Measurements from ENCODE around the gene TMEM121.

DNA sequence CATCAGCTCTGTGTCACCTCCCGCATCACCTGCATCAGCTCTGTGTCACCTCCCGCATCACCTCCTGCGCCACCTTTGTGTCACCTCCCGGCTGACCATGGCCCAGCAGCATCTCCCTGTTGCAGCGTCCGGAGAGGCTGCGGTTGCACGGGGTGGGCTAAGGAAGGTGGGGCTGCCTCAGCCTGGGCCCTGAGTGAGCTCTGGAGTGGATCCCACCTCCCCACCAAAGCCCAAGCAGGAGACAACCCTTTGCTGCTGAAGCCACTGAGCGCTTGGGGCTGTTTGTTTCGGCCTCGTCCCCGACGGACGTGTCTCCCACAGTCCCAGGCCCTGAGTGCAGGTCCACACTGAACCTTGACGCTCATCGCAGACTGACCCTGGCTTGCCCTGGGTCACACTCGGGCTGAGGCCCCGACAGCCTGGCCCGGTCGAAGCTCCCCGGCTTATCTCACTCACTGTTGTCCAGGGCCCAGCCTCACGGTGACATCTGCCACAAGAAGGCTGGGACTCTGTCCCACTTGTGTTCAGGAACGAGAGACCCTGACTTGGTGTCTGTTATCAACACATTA is 12.2 kb downstream of the TMEM121 start:
- no peak for TF ChIP-seq POLR2AphosphoS5 (IDR thresholded peaks at IDR 0.05)
- TF ChIP-seq, protein P1, sequence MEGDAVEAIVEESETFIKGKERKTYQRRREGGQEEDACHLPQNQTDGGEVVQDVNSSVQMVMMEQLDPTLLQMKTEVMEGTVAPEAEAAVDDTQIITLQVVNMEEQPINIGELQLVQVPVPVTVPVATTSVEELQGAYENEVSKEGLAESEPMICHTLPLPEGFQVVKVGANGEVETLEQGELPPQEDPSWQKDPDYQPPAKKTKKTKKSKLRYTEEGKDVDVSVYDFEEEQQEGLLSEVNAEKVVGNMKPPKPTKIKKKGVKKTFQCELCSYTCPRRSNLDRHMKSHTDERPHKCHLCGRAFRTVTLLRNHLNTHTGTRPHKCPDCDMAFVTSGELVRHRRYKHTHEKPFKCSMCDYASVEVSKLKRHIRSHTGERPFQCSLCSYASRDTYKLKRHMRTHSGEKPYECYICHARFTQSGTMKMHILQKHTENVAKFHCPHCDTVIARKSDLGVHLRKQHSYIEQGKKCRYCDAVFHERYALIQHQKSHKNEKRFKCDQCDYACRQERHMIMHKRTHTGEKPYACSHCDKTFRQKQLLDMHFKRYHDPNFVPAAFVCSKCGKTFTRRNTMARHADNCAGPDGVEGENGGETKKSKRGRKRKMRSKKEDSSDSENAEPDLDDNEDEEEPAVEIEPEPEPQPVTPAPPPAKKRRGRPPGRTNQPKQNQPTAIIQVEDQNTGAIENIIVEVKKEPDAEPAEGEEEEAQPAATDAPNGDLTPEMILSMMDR (IDR thresholded peaks at IDR 0.05), result no peak
- no peak for TF ChIP-seq POLR2A (IDR thresholded peaks at IDR 0.05)
